Upper lobe of right lung (tissue), 1 donor: Measurements from ENCODE around the gene PBLD. TPM values are rescaled to one million over a fixed set of nuclear protein-coding genes. Genes with fewer than 3 reads are reported as not detected.

ENCODE experiments used
- ATAC-seq: fragments of 200-7000 bp; cut with Tn5 transposase; one replicate; pipeline ENCODE4 v1.9.1; 2020; ENCODE audit warnings: mild to moderate bottlenecking, moderate library complexity
- DNase-seq: peaks from one replicate; pipeline ENCODE4 v3.0.0-alpha.2; 2020
- H3K27ac ChIP-seq: fragments of 200-600 bp; one replicate; pipeline ENCODE4 v1.8.0; 2022
- H3K27me3 ChIP-seq: fragments of 200-600 bp; one replicate; pipeline ENCODE4 v1.8.0; 2022; ENCODE audit warnings: mild to moderate bottlenecking
- H3K36me3 ChIP-seq: fragments of 200-600 bp; one replicate; pipeline ENCODE4 v1.8.0; 2022
- H3K4me1 ChIP-seq: fragments of 200-600 bp; one replicate; pipeline ENCODE4 v1.8.0; 2022
- H3K4me3 ChIP-seq: fragments of 200-600 bp; one replicate; pipeline ENCODE4 v1.8.0; 2022; ENCODE audit warnings: mild to moderate bottlenecking
- H3K9me3 ChIP-seq: fragments of 200-600 bp; one replicate; pipeline ENCODE4 v1.8.0; 2022
- CTCF ChIP-seq: fragments of 200-600 bp; IDR thresholded peaks from one replicate; pipeline ENCODE4 v1.8.0; 2022; ENCODE audit warnings: antibody characterized with exemption
- intact Hi-C: fragments of 100-400 bp; cut with DNase I; formaldehyde crosslinking; loops from one replicate; pipeline ENCODE4 v1.11.0; 2022
- total RNA-seq: library from RNA; stranded (reverse); fragmentation: NEBNext Ultra II Directional; extraction: Animal tissue kit (Norgen Biotek cat#: 25700); gene quantifications from one replicate; pipeline ENCODE4 v1.2.1, GENCODE V29; 2021
- donor health status: DM: no; HTN: yes; CAD: no; lungs with severe emphysema.

The PBLD gene
- total RNA-seq, 1 donor from 2014 or later, result 2.3 TPM

- DNase-seq (no peak), ATAC-seq (no peak)
- Histone ChIP-seq H3K4me3 (no peak overlapping the region), H3K27ac (no peak overlapping the region), H3K4me1 (peaks cover 13% of the 10 kb centered on the region), H3K36me3 (no peaks in the 10 kb centered on the region), H3K9me3 (no peaks in the 10 kb centered on the region), H3K27me3 (peaks cover 13% of the 10 kb centered on the region)
- intact Hi-C loops, result no loop called here
- TF ChIP-seq CTCF, result no peak
Observed at GRCh38 chr10:68233046-68233445, 99.7 kb downstream of the PBLD start.

Other genes with a start within 250 kb of the PBLD start
- not detected for gene MYPN, start 223.4 kb downstream of the PBLD start, total RNA-seq
- not detected for gene ATOH7, start 100.8 kb downstream of the PBLD start, total RNA-seq
- gene HNRNPH3, start 864 bp downstream of the PBLD start, total RNA-seq, result 95.3 TPM
- 23.1 TPM for gene RUFY2, start 74.3 kb upstream of the PBLD start, total RNA-seq
- 5.2 TPM for gene DNA2, start 139.0 kb upstream of the PBLD start, total RNA-seq
- 36.2 TPM for gene SLC25A16, start 194.6 kb upstream of the PBLD start, total RNA-seq
- gene TET1, start 227.4 kb upstream of the PBLD start, total RNA-seq, result 2.1 TPM